Measurements from ENCODE around the gene ECSCR.

Gene ECSCR

DNA sequence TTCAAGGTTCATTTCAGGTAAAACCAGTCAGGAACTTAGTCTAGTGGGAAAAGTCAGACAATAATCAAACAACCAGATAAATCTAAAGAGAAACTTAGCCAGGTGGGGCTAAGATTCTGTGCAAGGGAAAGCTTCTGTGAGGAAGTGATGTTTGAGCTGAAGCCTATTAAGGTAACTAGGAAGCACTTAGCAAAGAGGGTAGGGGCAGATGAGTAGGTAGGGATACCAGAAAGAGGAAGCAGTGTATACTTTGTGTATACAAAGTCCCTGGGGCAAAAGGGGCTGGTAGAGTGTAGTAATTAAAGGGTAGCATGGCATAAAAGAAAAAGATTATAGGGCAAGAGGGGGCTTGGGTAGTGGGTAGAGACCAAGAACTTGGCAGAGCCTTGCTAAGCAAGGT lies 55.0 kb downstream of the ECSCR start:
- Mint-ChIP-seq H3K4me3 (no peak overlapping the region), H3K4me1 (peaks cover 23% of the 10 kb centered on the region), H3K27me3 (ENCODE audit: low read depth, poor library complexity) (peaks cover 9% of the 10 kb centered on the region), H3K36me3 (ENCODE audit: low read depth) (peaks cover 1% of the 10 kb centered on the region), H3K27ac (no peak overlapping the region), H3K9me3 (no peaks in the 10 kb centered on the region)
- no peak for DNase-seq
- no peak for TF ChIP-seq CTCF (IDR thresholded peaks at IDR 0.05)

DNA sequence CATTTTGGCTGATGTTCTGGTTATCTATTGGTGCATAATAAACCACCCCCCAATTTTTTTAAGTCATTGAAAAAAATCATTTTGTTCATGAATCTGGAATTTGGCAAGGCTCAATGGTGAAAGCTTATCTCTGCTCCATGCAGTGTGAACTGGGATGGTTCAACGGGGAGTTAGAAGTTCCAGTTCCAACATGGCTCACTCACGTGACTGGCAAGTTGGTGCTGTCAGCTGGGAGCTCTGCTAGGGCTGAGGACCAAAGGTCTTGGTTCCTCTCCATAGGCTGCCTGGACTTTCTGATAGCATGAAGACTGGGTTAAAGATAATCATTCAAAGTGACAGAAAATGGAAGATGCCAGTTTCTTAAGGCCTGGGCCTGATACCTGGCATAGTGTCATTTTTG lies 55.6 kb downstream of the ECSCR start:
- no peak overlapping the region for H3K4me3 Mint-ChIP-seq
- H3K9me3 Mint-ChIP-seq: no peaks in the 10 kb centered on the region
- peaks cover 9% of the 10 kb centered on the region for H3K27me3 Mint-ChIP-seq (ENCODE audit: low read depth, poor library complexity)
- no peak for DNase-seq
- no peak for TF ChIP-seq CTCF (IDR thresholded peaks at IDR 0.05)
- H3K27ac Mint-ChIP-seq: peak overlapping the region; percentile 29
- H3K4me1 Mint-ChIP-seq: peaks cover 25% of the 10 kb centered on the region
- no peaks in the 10 kb centered on the region for H3K36me3 Mint-ChIP-seq (ENCODE audit: low read depth)

DNA sequence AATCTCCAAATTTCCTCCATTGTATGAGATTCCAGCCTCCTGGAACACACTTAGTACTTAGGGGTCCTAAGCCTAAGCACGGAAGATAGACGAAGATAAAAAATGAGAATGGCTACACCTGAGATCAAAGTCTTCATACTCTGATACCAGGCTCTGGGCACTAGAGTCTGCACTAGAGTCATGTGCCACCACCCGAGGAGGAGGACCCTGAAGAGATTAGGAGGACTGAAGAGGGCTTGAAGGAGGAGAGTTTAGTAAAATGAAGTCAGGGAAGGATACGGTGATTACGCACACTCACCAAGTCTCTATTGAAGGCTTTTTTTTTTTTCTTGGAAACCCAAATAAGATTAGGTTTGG lies 58.1 kb downstream of the ECSCR start:
- DNase-seq: no peak
- H3K27ac Mint-ChIP-seq: peak overlapping the region; percentile 99
- H3K4me3 Mint-ChIP-seq: peak overlapping the region; percentile 93
- peaks cover 25% of the 10 kb centered on the region for H3K4me1 Mint-ChIP-seq
- no peaks in the 10 kb centered on the region for H3K9me3 Mint-ChIP-seq
- H3K27me3 Mint-ChIP-seq (ENCODE audit: low read depth, poor library complexity): peaks cover 6% of the 10 kb centered on the region
- no peak for TF ChIP-seq CTCF (IDR thresholded peaks at IDR 0.05)
- peaks cover 4% of the 10 kb centered on the region for H3K36me3 Mint-ChIP-seq (ENCODE audit: low read depth)

GRCh38 chr5:139403787-139404483 lies 58.6 kb downstream of the ECSCR start, which contains the start of gene SPATA24:
Gene SPATA24, minus strand, starts transcription at chr5:139404089. Its CDS starts 29 bp downstream, at chr5:139404060.
- Mint-ChIP-seq H3K9me3 (no peaks in the 10 kb centered on the region), H3K36me3 (ENCODE audit: low read depth) (peaks cover 9% of the 10 kb centered on the region), H3K4me1 (peaks cover 25% of the 10 kb centered on the region)

DNA sequence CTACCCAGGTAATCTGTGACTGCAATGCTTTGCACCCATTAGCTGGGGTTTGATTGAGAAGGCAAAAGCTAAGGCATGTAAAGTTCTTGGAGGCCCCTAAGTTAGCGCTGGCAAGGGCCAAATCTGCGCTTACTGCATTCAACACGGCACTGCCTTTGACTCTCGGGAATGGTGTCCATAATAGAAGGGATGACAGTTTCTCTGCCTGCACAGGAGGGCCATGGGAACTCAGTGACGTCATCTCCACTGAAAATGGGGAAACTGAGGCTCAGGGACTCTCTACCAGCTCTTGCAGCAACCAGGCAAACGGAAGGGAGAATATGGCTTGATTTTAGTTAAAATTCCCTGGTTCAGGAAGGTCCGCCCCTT lies 59.1 kb downstream of the ECSCR start:
- Mint-ChIP-seq H3K4me1 (peaks cover 25% of the 10 kb centered on the region), H3K36me3 (ENCODE audit: low read depth) (peaks cover 9% of the 10 kb centered on the region), H3K4me3 (peak overlapping the region; percentile 93), H3K27ac (peak overlapping the region; percentile 99), H3K27me3 (ENCODE audit: low read depth, poor library complexity) (peaks cover 6% of the 10 kb centered on the region), H3K9me3 (no peaks in the 10 kb centered on the region)
- TF ChIP-seq CTCF (IDR thresholded peaks at IDR 0.05): no peak
- DNase-seq: no peak

More at GRCh38 chr5:139403787-139404483, 58.6 kb downstream of the ECSCR start, which contains the start of gene SPATA24:
- peak within 1 kb of the TSS; percentile 93 for H3K4me3 Mint-ChIP-seq
- peak within 1 kb of the TSS; percentile 99 for H3K27ac Mint-ChIP-seq
- H3K27me3 Mint-ChIP-seq (ENCODE audit: low read depth, poor library complexity): peaks cover 6% of the 10 kb centered on the region
- TF ChIP-seq CTCF (IDR thresholded peaks at IDR 0.05): no peak
- DNase-seq: peak; percentile 97

DNA sequence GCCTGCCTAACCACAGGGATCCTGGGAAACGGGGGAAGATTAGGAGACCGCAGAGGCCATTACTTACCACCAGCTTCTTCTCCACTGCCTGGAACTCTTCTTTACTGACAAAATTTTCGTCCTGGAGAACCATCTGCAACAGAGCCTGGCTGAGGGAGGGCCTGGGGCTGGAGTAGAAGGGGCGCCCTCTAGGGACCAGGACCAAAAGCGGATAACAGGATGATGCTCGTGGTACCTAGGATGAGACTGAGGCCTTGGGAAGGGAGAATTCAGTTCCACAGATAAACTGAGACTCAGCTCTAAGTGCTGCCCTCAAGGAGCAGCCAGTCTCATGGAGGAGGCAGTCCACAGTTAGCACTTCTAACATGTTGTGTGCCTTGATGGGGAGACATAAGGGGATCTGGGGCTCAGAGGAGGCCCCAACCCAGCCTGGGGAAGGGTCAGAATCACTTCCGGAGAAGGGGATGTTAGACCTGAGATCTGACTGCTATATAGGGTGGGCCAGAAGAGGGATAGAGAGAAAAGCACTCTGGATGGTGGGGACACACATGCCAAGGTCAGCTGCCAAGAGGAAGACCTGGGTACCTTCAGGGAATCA lies 59.9 kb downstream of the ECSCR start:
- H3K27me3 Mint-ChIP-seq (ENCODE audit: low read depth, poor library complexity): peaks cover 10% of the 10 kb centered on the region
- peak overlapping the region; percentile 99 for H3K27ac Mint-ChIP-seq
- no peaks in the 10 kb centered on the region for H3K9me3 Mint-ChIP-seq
- peaks cover 13% of the 10 kb centered on the region for H3K36me3 Mint-ChIP-seq (ENCODE audit: low read depth)
- no peak for DNase-seq
- H3K4me3 Mint-ChIP-seq: peak overlapping the region; percentile 93
- TF ChIP-seq CTCF (IDR thresholded peaks at IDR 0.05): no peak
- H3K4me1 Mint-ChIP-seq: peaks cover 25% of the 10 kb centered on the region
